Effector memory CD4-positive, alpha-beta T cell (primary cell): ENCODE measurements around the gene LRP1-AS.

ENCODE experiments used
- DNase-seq, 3 donors: peaks; one replicate each; pipeline ENCODE4 v3.0.0-alpha.2; 2020
- H3K27ac ChIP-seq: 2 replicates; pipeline ENCODE4 v1.7.0; 2013; ENCODE audit warnings: mild to moderate bottlenecking, low read length, moderate library complexity; ENCODE audit not compliant: insufficient read depth, poor library complexity, severe bottlenecking
- H3K27me3 ChIP-seq: replicated peaks from 2 replicates; pipeline ENCODE4 v1.7.0; 2013; ENCODE audit warnings: mild to moderate bottlenecking, low read length; ENCODE audit not compliant: insufficient read depth, control insufficient read depth, poor library complexity, severe bottlenecking
- H3K36me3 ChIP-seq: 2 replicates; pipeline ENCODE4 v1.7.0; 2013; ENCODE audit warnings: mild to moderate bottlenecking, low read length, moderate library complexity; ENCODE audit not compliant: control insufficient read depth, insufficient read depth
- H3K4me1 ChIP-seq: 2 replicates; pipeline ENCODE4 v1.7.0; 2013; ENCODE audit warnings: low read length, mild to moderate bottlenecking; ENCODE audit not compliant: control insufficient read depth, insufficient read depth, poor library complexity, severe bottlenecking
- H3K4me3 ChIP-seq: 2 replicates; pipeline ENCODE4 v1.7.0; 2013; ENCODE audit warnings: low read length, low read depth, mild to moderate bottlenecking; ENCODE audit not compliant: insufficient read depth, poor library complexity, severe bottlenecking
- H3K9me3 ChIP-seq: 2 replicates; pipeline ENCODE4 v1.7.0; 2013; ENCODE audit warnings: mild to moderate bottlenecking, low read length, moderate library complexity; ENCODE audit not compliant: control insufficient read depth

The LRP1-AS gene

GRCh38 chr12:57170927-57171326 is 23.5 kb upstream of the LRP1-AS start:
- no peaks in the 10 kb centered on the region for H3K9me3 ChIP-seq

GRCh38 chr12:57170408-57170807 is 23.0 kb upstream of the LRP1-AS start:
- no peak overlapping the region for H3K4me3 ChIP-seq
- no peaks in the 10 kb centered on the region for H3K36me3 ChIP-seq
- H3K9me3 ChIP-seq = no peaks in the 10 kb centered on the region
- DNase-seq = no peak
- H3K27me3 ChIP-seq = no peaks in the 10 kb centered on the region
- H3K4me1 ChIP-seq = no peaks in the 10 kb centered on the region
- no peak overlapping the region for H3K27ac ChIP-seq

More at GRCh38 chr12:57170927-57171326, 23.5 kb upstream of the LRP1-AS start:
- Histone ChIP-seq H3K4me1 (no peaks in the 10 kb centered on the region), H3K27ac (no peak overlapping the region), H3K4me3 (no peak overlapping the region), H3K27me3 (no peaks in the 10 kb centered on the region), H3K36me3 (no peaks in the 10 kb centered on the region)
- DNase-seq = no peak

DNA sequence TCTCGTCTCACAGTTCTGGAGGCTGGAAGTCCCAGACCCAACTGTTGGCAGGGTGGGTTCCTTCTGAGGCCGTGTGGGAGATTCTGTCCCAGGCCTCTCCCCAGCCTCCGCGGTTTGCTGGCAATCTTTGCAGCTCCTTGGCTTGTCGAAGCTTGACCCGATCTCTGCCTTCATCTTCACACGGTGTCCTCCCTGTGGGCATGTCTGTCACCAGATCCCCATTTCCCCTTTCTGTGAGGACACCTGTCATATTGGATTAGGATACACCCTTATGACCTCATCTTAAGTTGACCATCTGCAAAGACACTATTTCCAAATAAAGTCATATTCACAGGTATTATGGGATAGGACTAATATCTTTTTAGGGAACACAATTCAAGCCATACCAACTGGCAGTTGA is 22.6 kb upstream of the LRP1-AS start:
- Histone ChIP-seq H3K4me3 (no peak overlapping the region), H3K27me3 (no peaks in the 10 kb centered on the region), H3K4me1 (no peaks in the 10 kb centered on the region), H3K36me3 (no peaks in the 10 kb centered on the region), H3K27ac (no peak overlapping the region), H3K9me3 (no peaks in the 10 kb centered on the region)
- DNase-seq = no peak

DNA sequence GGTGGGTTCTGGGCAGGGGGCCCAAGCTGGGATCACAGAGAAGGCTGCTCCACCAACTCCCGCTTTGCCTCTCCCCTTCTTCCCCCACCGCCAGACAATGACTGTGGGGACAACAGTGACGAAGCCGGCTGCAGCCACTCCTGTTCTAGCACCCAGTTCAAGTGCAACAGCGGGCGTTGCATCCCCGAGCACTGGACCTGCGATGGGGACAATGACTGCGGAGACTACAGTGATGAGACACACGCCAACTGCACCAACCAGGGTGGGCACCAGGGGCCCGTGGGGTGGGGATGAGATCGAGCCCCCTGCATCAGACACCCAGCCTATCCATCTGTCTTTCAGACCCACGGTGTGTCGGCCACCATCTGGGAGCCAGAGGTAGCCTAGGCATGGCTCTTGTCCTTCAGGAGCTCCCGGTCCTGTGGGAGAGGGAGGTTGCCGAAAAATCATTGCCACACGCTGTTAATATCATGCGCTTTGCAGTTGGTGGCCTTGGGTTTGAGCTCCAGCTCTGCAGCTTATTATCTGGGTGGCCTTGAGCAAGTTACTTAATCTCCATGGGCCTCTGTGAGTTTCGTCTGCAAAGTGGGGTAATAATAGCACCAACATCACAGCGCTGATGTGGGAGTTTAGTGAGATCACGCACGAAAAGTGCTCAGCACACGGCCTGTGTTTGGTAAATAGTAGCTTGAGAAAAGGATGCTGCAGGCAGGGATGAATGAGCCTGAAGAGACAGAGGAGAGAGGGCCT is 21.8 kb upstream of the LRP1-AS start:
- Histone ChIP-seq H3K9me3 (no peaks in the 10 kb centered on the region), H3K36me3 (no peaks in the 10 kb centered on the region), H3K4me3 (no peak overlapping the region), H3K4me1 (no peaks in the 10 kb centered on the region), H3K27me3 (no peaks in the 10 kb centered on the region), H3K27ac (no peak overlapping the region)
- no peak for DNase-seq

- Histone ChIP-seq H3K9me3 (no peaks in the 10 kb centered on the region), H3K36me3 (no peaks in the 10 kb centered on the region), H3K27me3 (no peaks in the 10 kb centered on the region), H3K27ac (no peak overlapping the region), H3K4me3 (no peak overlapping the region), H3K4me1 (no peaks in the 10 kb centered on the region)
- no peak for DNase-seq
Observed at GRCh38 chr12:57168058-57168457, 20.6 kb upstream of the LRP1-AS start.

DNA sequence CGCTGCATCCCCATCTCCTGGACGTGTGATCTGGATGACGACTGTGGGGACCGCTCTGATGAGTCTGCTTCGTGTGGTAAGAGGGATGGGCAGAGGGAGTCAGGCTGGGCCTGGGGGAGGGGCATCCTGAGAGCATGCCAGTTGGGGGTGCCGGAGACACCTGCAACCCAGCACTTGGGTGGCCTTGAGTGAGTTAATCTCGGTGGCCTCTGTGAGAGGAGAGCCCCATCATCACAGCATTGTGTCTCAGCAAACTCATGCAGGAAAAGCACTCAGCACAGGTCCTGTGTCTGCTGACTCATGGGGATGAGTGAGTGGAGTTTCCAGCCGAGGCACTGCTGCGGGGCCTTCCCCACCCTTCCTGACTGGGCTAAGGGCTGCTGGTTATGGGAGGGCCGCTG is 19.6 kb upstream of the LRP1-AS start:
- DNase-seq = no peak
- Histone ChIP-seq H3K27ac (no peak overlapping the region), H3K4me1 (no peaks in the 10 kb centered on the region), H3K4me3 (no peak overlapping the region), H3K27me3 (no peaks in the 10 kb centered on the region), H3K36me3 (no peaks in the 10 kb centered on the region), H3K9me3 (no peaks in the 10 kb centered on the region)

- no peak for DNase-seq
- no peaks in the 10 kb centered on the region for H3K36me3 ChIP-seq
Observed at GRCh38 chr12:57165741-57166140, 18.3 kb upstream of the LRP1-AS start.

DNA sequence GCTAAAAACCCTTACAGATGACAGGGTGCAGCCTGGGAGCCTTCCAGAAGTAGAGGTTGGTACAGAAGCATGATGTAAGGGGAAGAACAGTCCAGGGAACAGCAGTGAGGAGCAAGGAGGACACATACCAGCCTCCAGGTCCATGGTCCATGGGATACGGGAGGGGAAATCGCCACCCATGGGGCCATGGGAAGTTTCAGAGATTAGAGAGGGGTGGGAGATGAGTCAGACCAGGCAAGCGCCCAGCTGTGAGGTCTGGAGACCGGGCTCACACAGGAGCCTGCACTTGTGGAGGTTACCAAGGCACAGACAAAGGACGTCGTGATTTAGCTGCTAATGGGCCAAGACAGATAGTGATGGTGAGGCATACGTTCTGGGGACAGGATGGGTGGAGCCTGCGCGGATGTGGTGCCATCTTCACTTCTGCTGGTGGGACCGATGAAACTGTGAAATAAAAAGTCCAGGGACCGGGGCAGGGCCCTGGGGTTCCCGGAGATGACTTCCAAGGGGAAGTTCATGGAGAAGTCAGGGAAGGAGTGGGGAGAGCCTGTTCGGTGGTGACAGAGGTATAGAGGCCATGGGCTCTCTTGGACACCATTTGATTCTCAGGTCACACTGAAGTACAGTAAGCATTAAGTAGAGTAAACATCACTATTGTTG is 17.7 kb upstream of the LRP1-AS start:
- Histone ChIP-seq H3K36me3 (no peaks in the 10 kb centered on the region), H3K27ac (no peak overlapping the region), H3K4me3 (no peak overlapping the region), H3K27me3 (no peaks in the 10 kb centered on the region), H3K4me1 (no peaks in the 10 kb centered on the region), H3K9me3 (no peaks in the 10 kb centered on the region)
- DNase-seq = no peak

More at GRCh38 chr12:57165741-57166140, 18.3 kb upstream of the LRP1-AS start:
- no peaks in the 10 kb centered on the region for H3K4me1 ChIP-seq
- no peaks in the 10 kb centered on the region for H3K9me3 ChIP-seq
- H3K4me3 ChIP-seq = no peak overlapping the region
- H3K27ac ChIP-seq = no peak overlapping the region
- H3K27me3 ChIP-seq = no peaks in the 10 kb centered on the region

DNA sequence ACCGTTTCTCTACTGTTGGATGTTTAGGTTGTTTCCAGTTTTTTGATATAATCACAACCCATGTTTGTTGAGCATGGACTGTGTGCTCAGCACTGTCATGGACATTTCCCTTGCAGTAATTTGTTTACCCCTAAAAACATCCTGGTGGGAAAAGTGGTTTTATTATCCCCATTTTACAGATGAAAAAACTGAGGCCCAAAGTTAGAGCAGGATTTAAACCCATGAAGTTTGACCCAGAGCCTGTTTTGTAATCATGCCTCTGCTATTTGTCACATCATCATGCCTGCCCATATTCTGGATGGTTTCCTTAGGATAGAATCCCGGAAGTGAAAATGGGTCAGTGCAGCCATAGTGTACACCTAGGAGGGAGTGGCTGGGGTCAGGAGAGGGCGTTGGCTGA is 17.0 kb upstream of the LRP1-AS start:
- Histone ChIP-seq H3K36me3 (no peaks in the 10 kb centered on the region), H3K4me1 (no peaks in the 10 kb centered on the region), H3K9me3 (no peaks in the 10 kb centered on the region), H3K27ac (no peak overlapping the region), H3K27me3 (no peaks in the 10 kb centered on the region), H3K4me3 (no peak overlapping the region)
- DNase-seq = no peak

DNA sequence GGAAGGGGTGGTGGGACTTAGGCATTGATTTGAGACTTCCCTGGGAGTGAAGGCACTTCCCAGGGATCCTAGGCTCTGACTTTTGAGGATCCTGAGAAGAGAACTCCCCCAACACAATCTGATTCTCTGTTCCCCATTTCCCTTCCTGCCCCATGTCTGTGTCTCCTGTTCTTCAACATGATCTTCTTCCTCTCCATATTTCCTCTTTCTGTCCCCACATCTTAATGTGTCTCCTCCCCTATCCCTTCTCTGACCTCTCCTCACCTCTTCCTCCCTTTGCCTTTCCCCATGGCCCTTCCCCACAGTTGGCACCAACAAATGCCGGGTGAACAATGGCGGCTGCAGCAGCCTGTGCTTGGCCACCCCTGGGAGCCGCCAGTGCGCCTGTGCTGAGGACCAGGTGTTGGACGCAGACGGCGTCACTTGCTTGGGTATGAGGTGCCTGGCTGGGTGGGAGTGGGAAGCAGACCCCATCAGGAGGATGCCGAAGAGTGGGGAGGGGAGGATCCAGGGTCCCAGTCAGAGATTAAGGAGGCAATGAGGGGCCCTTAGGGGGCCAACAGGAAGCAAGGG is 15.2 kb upstream of the LRP1-AS start:
- H3K27ac ChIP-seq = no peak overlapping the region
- H3K9me3 ChIP-seq = no peaks in the 10 kb centered on the region
- H3K4me1 ChIP-seq = no peaks in the 10 kb centered on the region
- H3K27me3 ChIP-seq = no peaks in the 10 kb centered on the region
- no peaks in the 10 kb centered on the region for H3K36me3 ChIP-seq
- H3K4me3 ChIP-seq = no peak overlapping the region
- DNase-seq = no peak
